HUES64 (cell line): Measurements from ENCODE around the gene MTOR.
A peak's percentile ranks its signal among the peaks of the same experiment; 100 is the strongest.

Experiments used
- H3K27ac ChIP-seq: 2 replicates; pipeline ENCODE4 v1.7.0; 2013; ENCODE audit warnings: low read depth, low read length, inconsistent platforms
- H3K27me3 ChIP-seq: 2 replicates; pipeline ENCODE4 v1.6.1; 2013; ENCODE audit warnings: mild to moderate bottlenecking, low read length; ENCODE audit not compliant: insufficient read depth
- H3K36me3 ChIP-seq: 2 replicates; pipeline ENCODE4 v1.6.1; 2013; ENCODE audit warnings: mild to moderate bottlenecking, low read length; ENCODE audit not compliant: insufficient read depth
- H3K4me1 ChIP-seq: 2 replicates; pipeline ENCODE4 v1.6.1; 2013; ENCODE audit warnings: mild to moderate bottlenecking, low read length, moderate library complexity; ENCODE audit not compliant: insufficient read depth
- H3K4me3 ChIP-seq: 2 replicates; pipeline ENCODE4 v1.5.1; 2013; ENCODE audit warnings: mild to moderate bottlenecking, low read length, moderate library complexity
- H3K9ac ChIP-seq: 2 replicates; pipeline ENCODE4 v1.6.1; 2013; ENCODE audit warnings: mild to moderate bottlenecking, low read depth, low read length
- H3K9me3 ChIP-seq: 2 replicates; pipeline ENCODE4 v1.6.1; 2013; ENCODE audit warnings: low read depth, low read length; ENCODE audit not compliant: insufficient read depth
- WGBS: fragments of 150-250, 120-280 bp; methylation state at CpG from one replicate; pipeline ENCODE4 v1.1.7; 2013; ENCODE audit warnings: missing lambda C conversion rate; 5-methylcytosine and 5-hydroxymethylcytosine counted together

MTOR gene

DNA sequence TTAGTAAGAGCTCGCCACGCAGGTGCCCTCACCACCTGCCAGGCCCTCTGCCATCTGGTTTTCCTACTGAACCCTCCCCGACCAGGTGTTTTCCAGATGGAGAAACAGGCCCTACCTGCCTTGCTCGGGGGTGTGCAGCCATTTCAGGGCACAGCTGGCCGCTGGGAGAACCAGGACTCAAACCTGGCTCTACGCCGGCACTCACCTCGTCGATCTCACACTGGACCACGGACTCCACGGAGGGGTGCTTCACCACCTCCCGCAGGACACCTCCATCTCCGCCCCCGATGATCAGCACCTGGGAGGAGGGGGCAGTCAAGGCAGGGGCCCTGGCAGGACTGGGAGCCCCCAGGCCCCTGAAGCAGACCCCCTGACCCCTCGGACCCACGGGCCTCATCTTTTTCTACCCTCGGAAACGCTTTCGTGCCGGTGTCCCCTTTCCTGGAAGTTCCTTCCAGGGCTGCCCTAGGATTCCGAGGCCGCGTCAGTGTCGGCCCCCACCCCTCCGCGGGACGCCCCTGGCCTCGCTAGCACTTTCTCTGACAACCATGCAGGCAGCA, 203.7 kb downstream of the MTOR start:
- H3K9me3 ChIP-seq: no peaks in the 10 kb centered on the region
- H3K27ac ChIP-seq: no peak overlapping the region
- WGBS: 43% methylated on average over 28 of the region's 28 CpGs
- no peaks in the 10 kb centered on the region for H3K27me3 ChIP-seq
- peaks cover 36% of the 10 kb centered on the region for H3K36me3 ChIP-seq
- H3K4me1 ChIP-seq: peaks cover 4% of the 10 kb centered on the region; the same call in 1 of the 2 replicates
- peak overlapping the region; percentile 95 for H3K4me3 ChIP-seq
- peak overlapping the region; percentile 85 for H3K9ac ChIP-seq

DNA sequence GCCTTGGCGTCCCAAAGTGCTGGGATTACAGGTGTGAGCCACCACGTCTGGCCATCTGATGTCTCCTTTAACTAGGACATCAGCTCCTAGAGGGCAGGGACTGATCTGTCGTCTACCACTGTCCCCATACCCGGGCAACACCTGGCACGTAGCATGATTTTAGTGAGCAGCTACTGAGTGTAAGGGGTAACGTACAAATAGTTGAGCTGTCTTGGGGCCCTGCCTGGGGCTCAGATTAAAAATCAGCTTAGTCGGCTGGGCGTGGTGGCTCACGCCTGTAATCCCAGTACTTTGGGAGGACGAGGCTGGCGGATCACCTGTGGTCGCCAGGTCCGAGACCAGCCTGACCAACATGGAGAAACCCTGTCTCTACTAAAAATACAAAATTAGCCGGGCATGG, 204.3 kb downstream of the MTOR start:
- H3K27ac ChIP-seq: no peak overlapping the region
- no peaks in the 10 kb centered on the region for H3K9me3 ChIP-seq
- H3K4me1 ChIP-seq: peaks cover 4% of the 10 kb centered on the region; the same call in 1 of the 2 replicates
- no peak overlapping the region for H3K9ac ChIP-seq
- H3K36me3 ChIP-seq: peaks cover 32% of the 10 kb centered on the region
- H3K27me3 ChIP-seq: no peaks in the 10 kb centered on the region
- WGBS: 96% methylated on average over 14 of the region's 14 CpGs
- no peak overlapping the region for H3K4me3 ChIP-seq

DNA sequence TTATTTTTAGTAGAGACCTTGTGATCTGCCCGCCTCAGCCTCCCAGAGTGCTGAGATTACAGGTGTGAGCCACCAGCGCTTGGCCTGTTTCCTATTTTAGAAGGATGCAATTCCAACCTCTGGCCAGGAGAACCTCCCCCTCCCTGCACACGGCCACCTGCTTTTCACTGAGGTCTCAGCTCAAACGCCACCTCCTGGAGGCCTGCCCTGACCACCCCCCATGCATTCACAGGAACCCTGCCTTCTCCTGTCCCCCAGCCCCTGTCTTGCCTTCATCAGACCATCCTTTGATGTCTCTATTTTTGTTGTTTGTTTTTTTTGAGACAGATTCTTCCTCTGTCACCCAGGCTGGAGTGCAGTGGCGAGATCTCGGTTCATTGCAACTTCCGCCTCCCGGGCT, 204.9 kb downstream of the MTOR start:
- no peak overlapping the region for H3K9ac ChIP-seq
- WGBS: 93% methylated on average over 8 of the region's 8 CpGs
- peaks cover 28% of the 10 kb centered on the region for H3K36me3 ChIP-seq
- H3K4me3 ChIP-seq: no peak overlapping the region
- H3K4me1 ChIP-seq: peaks cover 4% of the 10 kb centered on the region; the same call in 1 of the 2 replicates
- H3K9me3 ChIP-seq: no peaks in the 10 kb centered on the region
- no peaks in the 10 kb centered on the region for H3K27me3 ChIP-seq
- H3K27ac ChIP-seq: no peak overlapping the region
